ENCODE measurements around the gene MAP6.

Gene MAP6

GRCh38 chr11:75543806-75544205 lies 125.0 kb downstream of the MAP6 start:
- DNase-seq (ENCODE audit: low read depth, low spot score), result no peak
- in situ Hi-C loops (cut with HindIII; ENCODE audit: low sequenced_read_pairs), result no loop called here
- H3K4me3 ChIP-seq (ENCODE audit: low read depth, low read length), result no peak overlapping the region
- no peak for TF ChIP-seq CTCF (IDR thresholded peaks at IDR 0.05; ENCODE audit: low read depth, low read length)

GRCh38 chr11:75542088-75542438 lies 126.8 kb downstream of the MAP6 start:
- no peak for TF ChIP-seq CTCF (IDR thresholded peaks at IDR 0.05; ENCODE audit: low read depth, low read length)
- no peak for DNase-seq (ENCODE audit: low read depth, low spot score)
- in situ Hi-C loops (cut with HindIII; ENCODE audit: low sequenced_read_pairs), result no loop called here

GRCh38 chr11:75541193-75542087 lies 127.4 kb downstream of the MAP6 start:
- DNase-seq (ENCODE audit: low read depth, low spot score), result no peak
- in situ Hi-C loops (cut with HindIII; ENCODE audit: low sequenced_read_pairs), result no loop called here
- no peak overlapping the region for H3K4me3 ChIP-seq (ENCODE audit: low read depth, low read length)
- no peak for TF ChIP-seq CTCF (IDR thresholded peaks at IDR 0.05; ENCODE audit: low read depth, low read length)

More at GRCh38 chr11:75542088-75542438, 126.8 kb downstream of the MAP6 start:
- H3K4me3 ChIP-seq (ENCODE audit: low read depth, low read length), result no peak overlapping the region

GRCh38 chr11:75539459-75540334 lies 129.1 kb downstream of the MAP6 start:
- no peak overlapping the region for H3K4me3 ChIP-seq (ENCODE audit: low read depth, low read length)
- DNase-seq (ENCODE audit: low read depth, low spot score), result no peak
- no peak for TF ChIP-seq CTCF (IDR thresholded peaks at IDR 0.05; ENCODE audit: low read depth, low read length)
- in situ Hi-C loops (cut with HindIII; ENCODE audit: low sequenced_read_pairs), result no loop called here

- in situ Hi-C loops (cut with HindIII; ENCODE audit: low sequenced_read_pairs), result no loop called here
- DNase-seq (ENCODE audit: low read depth, low spot score), result no peak
- no peak for TF ChIP-seq CTCF (IDR thresholded peaks at IDR 0.05; ENCODE audit: low read depth, low read length)
- no peak overlapping the region for H3K4me3 ChIP-seq (ENCODE audit: low read depth, low read length)
These were observed 130.5 kb downstream of the MAP6 start for GRCh38 chr11:75538150-75538942.

GRCh38 chr11:75537740-75538139 lies 131.1 kb downstream of the MAP6 start:
- in situ Hi-C loops (cut with HindIII; ENCODE audit: low sequenced_read_pairs), result no loop called here
- no peak for TF ChIP-seq CTCF (IDR thresholded peaks at IDR 0.05; ENCODE audit: low read depth, low read length)
- no peak overlapping the region for H3K4me3 ChIP-seq (ENCODE audit: low read depth, low read length)
- no peak for DNase-seq (ENCODE audit: low read depth, low spot score)

Data from astrocyte of the spinal cord (primary cell).